Umbilical cord (tissue), 2 donors: ENCODE measurements around the gene RHBDD2. TPM values are rescaled to one million over a fixed set of nuclear protein-coding genes. Genes with fewer than 3 reads are reported as not detected.
A peak's percentile ranks its signal among the peaks of the same experiment; 100 is the strongest.
"Not testable (repeated sequence)": the region's sequence is repeated elsewhere in the genome, so short reads cannot be mapped to it uniquely, and the experiment has no call there.

Experiments used
- DNase-seq: peaks from one replicate; pipeline ENCODE4 v3.0.0-alpha.2; 2015; ENCODE audit warnings: low spot score
- total RNA-seq: library from RNA; depleted of rRNA; stranded (reverse); fragments of >200 nt; gene quantifications from one replicate; pipeline ENCODE4 v1.2.3, GENCODE V29; 2014; ENCODE audit warnings: low replicate concordance; ENCODE audit not compliant: insufficient read depth

The RHBDD2 gene
- total RNA-seq = 4.8 TPM

- peak; percentile 95 for DNase-seq
Measured at GRCh38 chr7:75878769-75879611, at the start of gene RHBDD2. RHBDD2 (plus strand) TSS chr7:75879034; CDS start chr7:75879083, 49 bp downstream.

DNA sequence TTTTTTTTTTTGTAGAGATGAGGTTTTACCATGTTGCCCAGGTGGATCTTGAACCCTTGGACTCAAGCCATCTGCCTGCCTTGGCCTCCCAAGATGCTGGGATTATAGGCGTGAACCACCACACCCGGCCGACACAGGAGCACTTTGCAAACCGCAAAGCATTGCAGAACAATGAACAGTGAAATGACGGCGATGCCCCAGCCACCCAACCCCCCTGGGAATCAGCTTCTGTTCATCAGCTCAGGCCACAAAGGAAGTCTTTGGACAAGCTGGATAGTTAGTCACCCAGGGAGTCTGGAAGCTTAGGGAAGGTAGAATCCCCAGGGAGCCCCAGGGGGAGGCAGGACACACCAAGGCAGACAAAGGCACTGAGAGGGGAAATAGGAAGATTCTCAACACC is 49.2 kb upstream of the RHBDD2 start:
- DNase-seq = not testable (repeated sequence)

DNA sequence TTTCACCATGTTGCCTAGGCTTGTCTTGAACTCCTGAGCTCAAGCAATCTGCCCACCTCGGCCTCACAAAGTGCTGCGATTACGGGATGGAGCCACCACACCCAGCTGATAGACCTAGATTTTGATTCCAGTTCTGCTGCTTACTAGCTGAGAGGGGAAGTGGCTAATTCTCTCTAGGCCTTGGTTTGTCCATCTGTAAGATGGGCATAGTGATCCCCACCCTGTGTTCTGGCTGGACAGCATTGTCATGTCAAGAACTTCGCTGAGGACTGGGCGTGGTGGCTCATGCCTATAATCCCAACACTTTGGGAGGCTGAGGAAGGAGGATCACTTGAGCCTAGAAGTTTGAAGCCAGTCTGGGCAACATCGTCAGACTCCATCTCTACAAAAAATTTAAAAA is 47.9 kb upstream of the RHBDD2 start:
- no peak for DNase-seq

DNA sequence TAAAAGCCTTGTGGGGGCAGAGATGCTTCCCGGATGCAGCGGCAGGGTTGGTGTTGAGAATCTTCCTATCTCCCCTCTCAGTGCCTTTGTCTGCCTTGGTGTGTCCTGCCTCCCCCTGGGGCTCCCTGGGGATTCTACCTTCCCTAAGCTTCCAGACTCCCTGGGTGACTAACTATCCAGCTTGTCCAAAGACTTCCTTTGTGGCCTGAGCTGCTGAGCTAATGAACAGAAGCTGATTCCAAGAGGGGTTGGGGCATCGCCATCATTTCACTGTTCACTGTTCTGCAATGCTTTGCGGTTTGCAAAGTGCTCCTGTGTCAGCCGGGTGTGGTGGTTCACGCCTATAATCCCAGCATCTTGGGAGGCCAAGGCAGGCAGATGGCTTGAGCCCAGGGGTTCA is 45.2 kb upstream of the RHBDD2 start:
- not testable (repeated sequence) for DNase-seq

DNA sequence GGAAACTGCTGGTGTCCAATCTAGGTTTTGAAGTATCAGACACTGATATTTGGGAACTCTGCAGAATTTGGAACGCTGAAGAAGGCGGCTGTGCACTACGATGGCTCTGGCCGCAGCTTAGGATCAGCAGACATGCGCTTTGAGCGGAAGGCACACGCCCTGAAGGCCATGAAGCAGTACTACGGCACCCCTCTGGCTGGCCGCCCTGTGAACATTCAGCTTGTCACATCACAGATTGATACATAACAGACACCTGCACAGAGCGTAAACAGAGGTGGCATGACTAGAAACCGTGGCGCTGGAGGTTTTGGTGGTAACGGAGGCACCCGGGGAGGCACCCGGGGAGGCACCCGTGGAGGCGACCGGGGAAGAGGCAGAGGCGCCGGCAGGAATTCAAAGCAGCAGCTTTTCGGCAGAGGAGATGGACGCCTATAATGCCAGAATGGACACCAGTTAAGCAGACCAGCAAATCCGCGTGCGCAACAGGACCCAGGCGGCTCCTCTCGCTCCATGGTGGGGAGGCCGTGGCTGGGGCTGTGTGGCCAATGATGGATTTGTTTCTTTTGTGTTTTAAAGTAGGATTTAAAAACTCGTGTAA is 43.0 kb upstream of the RHBDD2 start:
- DNase-seq = no peak

GRCh38 chr7:75836798-75837197 is 42.0 kb upstream of the RHBDD2 start:
- DNase-seq = no peak

GRCh38 chr7:75838281-75838930 is 40.4 kb upstream of the RHBDD2 start:
- DNase-seq = not testable (repeated sequence)

DNA sequence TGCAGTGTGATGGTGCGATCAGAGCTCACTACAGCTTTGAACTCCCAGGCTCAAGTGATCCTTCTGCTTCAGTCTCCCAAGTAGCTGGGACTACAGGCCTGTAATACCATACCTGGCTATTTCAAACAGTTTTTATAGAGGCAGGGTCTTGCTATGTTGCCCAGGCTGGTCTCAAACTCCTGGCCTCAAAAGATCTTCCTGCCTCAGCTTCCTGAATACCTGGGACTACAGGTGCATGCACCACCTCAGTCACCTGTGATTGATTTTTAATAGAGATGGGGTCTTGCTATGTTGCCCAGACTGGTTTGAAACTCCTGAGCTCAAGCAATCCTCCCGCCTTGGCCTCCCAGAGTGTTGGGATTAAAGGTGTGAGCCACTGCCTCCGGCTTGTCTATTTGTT is 38.8 kb upstream of the RHBDD2 start:
- DNase-seq = no peak

GRCh38 chr7:75842836-75843446 is 35.9 kb upstream of the RHBDD2 start:
- peak; percentile 72 for DNase-seq

DNA sequence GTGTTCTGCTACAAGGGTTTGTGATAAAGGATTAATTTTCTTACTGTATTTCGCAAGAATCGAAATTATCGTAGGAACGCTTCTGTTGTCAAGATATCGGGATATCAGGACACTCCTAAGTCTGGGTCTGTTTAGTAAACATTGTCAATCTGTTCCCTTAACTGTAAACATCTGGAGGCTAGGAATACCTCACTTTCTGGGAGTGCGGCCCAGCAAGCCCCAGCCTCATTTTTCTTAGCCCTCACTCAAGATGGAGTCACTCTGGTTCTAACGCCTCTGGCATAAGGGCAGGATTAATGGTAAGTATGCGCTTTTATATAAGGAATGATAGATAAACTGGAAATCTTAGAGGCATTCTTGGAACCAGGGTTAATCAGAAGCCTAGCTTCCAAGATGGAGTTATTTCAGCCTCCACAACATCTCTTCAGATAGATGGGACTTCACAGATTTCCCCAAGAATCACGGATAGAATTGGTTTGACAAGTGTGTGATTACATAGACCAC is 35.2 kb upstream of the RHBDD2 start:
- DNase-seq = no peak

- DNase-seq = no peak
Measured at GRCh38 chr7:75844158-75844557, 34.7 kb upstream of the RHBDD2 start.

GRCh38 chr7:75845132-75845531 is 33.7 kb upstream of the RHBDD2 start:
- DNase-seq = not testable (repeated sequence)

- DNase-seq = no peak
Measured at GRCh38 chr7:75847707-75848106, 31.1 kb upstream of the RHBDD2 start.

DNA sequence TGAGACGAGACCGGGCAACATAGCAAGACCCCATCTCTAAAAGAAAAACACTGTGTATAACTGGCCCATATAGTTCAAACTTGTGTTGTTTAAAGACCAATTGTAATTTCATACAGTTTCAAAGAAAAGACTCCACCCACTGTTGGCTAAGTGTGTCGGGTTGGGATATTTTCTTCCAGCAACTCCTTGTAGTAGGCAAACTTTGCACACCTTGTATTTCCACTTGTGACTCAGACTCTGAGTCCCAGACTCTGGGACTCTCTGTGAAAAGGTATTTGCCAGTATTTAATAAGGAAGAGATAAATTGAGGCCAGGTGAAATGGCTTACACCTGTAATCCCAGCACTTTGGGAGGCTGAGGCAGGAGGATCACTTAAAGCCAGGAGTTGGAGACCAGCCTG is 29.3 kb upstream of the RHBDD2 start:
- DNase-seq = no peak

DNA sequence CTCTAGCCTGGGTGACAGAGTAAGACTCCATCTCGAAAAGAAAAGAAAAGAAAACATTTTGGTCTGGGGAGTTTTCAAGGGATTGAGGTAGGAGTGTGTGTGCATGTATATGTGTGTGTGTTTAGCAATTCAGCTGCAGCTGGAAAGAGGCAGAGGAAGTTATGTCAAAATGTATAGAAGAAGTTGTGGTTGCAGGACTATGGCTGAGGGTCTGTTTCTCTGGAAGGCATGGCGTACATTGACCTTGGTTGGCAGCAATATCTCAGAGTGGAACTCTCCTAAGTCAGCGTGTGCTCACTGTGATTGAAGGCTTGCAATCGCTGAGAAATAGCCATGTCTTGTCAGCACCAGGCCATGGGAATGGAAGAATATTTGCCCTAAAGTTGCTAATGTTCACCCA is 28.6 kb upstream of the RHBDD2 start:
- DNase-seq = no peak

DNA sequence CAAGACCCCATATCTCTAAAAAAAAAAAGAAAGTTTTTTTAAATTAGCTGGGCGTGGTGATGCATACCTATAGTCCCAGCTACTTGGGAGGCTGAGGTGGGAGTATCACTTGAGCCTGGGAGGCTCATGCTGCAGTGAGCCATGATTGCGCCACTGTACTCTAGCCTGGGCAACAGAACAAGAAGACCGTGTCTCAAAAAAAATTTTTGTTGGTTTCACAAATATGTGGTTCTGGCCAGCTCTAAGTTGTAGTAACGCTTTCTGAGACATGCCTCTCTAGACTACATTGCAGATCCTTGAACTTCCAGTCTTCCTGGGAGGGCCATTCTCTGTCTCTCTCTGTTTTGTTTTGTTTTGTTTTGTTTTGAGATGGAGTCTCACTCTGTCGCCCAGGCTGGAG is 24.6 kb upstream of the RHBDD2 start:
- DNase-seq = no peak

DNA sequence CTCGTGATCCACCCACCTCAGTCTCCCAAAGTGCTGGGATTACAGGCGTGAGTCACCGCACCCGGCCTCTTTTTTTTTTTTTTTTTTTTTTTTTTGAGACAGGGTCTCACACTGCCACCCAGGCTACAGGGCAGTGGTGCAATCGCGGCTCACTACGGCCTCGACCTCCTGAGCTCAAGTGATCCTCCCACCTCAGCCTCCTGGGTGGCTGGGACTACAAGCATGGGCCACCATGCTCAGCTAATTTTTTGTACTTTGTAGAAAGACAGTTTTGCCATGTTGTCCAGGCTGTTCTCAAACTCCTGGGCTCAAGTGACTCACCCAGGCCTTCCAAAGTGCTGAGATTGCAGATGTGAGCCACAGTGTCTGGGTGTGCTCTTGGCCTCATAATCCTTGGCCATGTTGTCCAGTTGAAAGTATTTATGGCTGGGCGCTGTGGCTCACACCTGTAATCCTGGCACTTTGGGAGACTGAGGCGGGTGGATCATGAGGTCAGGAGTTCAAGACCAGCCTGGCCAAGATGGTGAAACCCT is 24.0 kb upstream of the RHBDD2 start:
- DNase-seq = not testable (repeated sequence)

DNA sequence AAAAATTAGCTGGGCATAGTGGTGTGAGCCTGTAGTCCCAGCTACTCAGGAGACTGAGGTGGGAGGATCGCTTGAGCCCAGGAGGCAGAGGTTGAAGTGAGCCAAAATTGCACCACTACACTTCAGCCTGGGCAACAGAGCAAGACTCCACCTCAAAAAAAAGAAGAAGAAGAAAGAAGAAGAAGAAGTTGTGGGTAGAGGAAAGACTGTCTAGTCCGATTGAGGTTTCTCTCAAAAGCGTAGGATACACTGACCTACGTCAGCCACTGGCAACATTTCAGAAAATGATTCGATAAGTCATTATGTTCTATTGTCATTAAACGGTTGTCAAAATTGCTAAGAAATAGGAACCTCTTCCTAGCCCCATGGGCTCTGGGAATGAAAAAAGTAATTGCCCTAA is 22.3 kb upstream of the RHBDD2 start:
- no peak for DNase-seq

- DNase-seq = no peak
Measured at GRCh38 chr7:75858410-75858809, 20.4 kb upstream of the RHBDD2 start.

GRCh38 chr7:75861636-75862035 is 17.2 kb upstream of the RHBDD2 start:
- peak; percentile 84 for DNase-seq

DNA sequence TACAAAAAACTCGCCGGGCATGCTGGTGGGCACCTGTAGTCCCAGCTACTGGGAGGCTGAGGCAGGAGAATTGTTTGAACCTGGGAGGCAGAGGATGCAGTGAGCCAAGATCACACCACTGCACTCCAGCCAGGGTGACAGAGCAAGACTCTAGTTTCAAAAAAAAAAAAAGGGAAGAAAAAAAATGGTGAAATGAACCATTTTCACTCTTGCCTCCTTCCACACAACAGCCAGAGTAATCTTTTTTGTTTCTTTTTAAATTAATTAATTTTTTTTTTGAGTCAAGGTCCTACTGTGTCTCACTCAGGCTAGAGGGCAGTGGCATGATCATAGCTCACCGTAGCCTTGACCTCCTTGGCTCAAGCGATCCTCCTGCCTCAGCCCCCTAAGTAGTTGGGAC is 14.6 kb upstream of the RHBDD2 start:
- not testable (repeated sequence) for DNase-seq

GRCh38 chr7:75866114-75866488 is 12.7 kb upstream of the RHBDD2 start:
- no peak for DNase-seq
